CD4-positive, alpha-beta T cell treated with Interleukin-4 for 4 hours (primary cell): ENCODE data around the gene PRKACG.

Experiments
- DNase-seq: peaks from one replicate; pipeline ENCODE4 v3.0.0-alpha.2; 2020

Gene PRKACG

GRCh38 chr9:68980341-68980914 lies 33.5 kb downstream of the PRKACG start:
- no peak for DNase-seq

- no peak for DNase-seq
Measured at GRCh38 chr9:68979538-68980314, 34.2 kb downstream of the PRKACG start.

GRCh38 chr9:68978501-68978900 lies 35.4 kb downstream of the PRKACG start:
- DNase-seq = no peak

- no peak for DNase-seq
Measured at GRCh38 chr9:68978066-68978465, 35.8 kb downstream of the PRKACG start.

DNA sequence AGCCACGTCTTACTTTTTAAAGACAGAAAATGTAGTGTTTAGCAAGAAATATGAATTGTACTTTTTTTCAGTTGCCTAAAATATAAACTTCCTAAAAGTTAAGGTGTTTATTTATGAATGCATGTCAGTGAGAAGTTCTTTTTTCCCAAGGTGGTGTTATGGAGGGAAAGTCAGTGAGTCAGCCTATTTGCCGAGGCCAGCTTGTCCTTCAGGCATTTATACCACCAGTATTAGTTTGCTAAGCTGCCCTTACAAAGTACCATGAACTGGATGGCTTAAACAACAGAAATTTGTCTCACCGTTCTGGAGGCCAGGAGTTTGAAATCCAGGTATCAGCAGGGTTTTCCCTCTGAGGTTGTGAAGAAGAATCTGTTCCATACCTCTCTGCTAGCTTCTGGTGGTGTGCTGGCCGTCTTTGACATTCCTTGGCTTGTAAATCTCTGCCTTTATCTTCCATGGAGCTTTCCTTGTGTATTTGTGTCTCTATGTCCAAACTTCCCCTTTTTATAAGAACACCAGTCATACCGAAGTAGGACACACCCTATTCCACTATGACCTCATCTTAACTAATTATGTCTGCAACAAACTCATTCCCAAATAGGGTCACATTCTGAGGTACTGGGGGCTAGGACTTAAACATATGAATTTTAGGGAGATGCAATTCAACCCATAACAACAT lies 38.4 kb downstream of the PRKACG start:
- DNase-seq = no peak

DNA sequence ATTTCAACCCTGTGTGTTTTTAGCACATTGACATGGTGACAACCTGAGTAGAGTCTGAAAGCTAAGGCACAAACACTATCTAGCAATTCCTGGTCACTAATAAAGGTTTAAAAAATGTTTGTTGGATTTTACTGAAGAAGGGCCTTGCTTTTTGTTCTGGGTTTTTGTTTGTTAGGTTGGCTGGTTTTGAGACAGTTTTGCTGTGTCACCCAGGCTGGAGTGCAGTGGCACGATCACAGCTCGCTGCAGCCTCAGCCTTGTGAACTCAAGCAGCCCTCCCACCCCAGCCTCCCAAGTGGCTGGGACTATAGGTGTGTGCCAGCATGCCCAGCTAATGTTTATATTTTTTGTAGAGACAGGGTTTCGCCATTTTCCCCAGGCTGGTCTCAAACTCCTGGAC lies 39.0 kb downstream of the PRKACG start:
- DNase-seq = no peak

DNA sequence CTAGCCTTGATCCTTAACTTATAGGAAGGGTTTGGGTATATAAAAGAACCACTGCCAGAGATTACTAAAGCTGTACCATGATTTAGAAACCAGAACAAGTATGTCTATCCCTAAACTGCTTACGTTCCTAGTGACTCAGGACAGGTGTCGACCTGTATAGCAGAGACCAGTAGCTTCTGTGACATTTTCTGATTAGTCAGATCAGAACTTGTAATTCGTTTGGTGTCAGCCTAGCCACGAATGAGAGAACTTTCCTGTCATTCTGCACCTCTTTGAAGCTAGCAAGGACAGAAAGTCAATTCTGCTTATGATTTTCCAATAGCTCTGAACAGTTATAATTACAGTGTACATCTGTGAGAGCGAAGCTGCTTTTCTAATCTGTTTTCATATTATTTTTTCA lies 39.5 kb downstream of the PRKACG start:
- DNase-seq = no peak

GRCh38 chr9:68973619-68974018 lies 40.3 kb downstream of the PRKACG start:
- no peak for DNase-seq

GRCh38 chr9:68970151-68970550 lies 43.8 kb downstream of the PRKACG start:
- DNase-seq = no peak

- no peak for DNase-seq
Measured at GRCh38 chr9:68969538-68969937, 44.4 kb downstream of the PRKACG start.

- no peak for DNase-seq
Measured at GRCh38 chr9:68967800-68968199, 46.1 kb downstream of the PRKACG start.

DNA sequence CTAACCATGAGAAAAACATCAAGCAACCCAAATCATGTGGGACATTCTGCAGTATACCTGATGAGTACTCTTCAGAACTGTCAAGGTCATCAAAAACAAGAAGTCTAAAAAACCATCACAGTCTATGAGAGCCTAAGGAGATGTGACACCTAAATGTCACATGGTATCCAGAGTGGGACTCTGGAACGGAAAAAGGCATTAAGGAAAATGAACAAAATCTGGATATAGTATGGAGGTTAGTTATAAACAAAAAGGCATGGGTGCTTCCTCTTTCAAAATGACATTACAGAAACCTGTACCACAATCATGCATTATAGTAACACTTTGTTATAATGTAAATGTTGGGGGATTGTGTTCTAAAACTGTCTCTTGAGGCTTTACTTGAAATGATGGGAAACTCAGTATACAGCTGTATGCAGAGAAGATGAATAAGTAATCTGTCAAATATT lies 47.4 kb downstream of the PRKACG start:
- DNase-seq = no peak

DNA sequence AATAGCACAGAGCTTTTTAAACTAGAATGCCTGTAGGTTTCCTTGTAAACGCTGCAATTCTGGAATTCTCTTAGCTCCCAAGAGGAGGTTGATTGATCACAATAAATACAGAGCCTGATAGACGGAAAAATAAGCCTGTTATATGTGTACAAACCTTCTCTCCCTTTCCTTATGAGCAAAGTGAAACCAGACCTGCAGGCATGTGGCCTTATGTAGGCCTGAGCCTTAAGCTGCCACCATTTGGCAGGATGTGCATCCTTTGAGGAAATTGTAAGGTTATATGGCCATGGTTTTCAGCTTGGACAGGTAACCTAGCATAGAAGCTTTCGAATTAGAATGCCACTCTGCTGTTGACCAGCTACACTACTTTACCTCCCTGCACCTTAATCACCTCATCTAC lies 49.1 kb downstream of the PRKACG start:
- no peak for DNase-seq

DNA sequence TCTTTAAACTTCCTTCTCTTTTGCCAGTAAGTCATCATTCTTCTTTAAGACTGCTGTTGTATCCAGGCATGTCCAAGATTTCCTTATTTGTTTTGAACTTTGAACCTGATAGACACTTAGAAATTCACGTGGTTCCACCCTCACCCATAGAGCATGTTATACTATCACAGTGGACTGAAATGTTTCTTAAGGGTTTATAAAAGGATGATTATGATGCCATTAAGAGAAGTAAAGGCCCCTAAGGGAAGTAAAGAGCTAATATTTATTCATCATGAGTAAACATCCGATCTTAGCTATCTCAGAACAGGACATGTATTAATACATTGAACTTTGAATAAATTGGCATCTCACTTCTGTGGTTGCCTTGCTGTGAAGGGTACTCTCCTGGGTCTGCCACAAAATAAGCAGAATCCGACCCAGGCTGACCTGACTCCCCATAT lies 49.8 kb downstream of the PRKACG start:
- DNase-seq = no peak

DNA sequence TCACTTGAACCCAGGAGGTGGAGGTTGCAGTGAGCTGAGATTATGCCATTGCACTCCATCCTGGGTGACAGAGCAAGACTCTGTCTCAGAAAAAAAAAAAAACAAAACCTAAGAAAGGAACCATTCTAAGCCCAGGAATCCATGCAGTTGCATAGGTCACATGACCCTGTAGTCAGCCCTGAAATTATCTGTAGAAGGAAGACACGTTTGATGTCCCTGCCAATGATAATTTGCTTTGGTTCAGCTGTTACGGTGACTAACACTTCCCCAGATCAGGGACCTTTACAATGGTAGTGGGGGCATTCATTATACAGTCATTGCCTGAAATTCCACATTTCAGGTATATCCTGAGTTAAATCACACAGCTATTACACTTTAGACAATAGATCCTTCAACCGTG lies 50.5 kb downstream of the PRKACG start:
- no peak for DNase-seq
